HL-60 (cell line): ENCODE data around the gene FOXRED2.

Experiments
- DNase-seq, 2 experiments: peaks; one replicate each; pipeline ENCODE4 v3.0.0-alpha.2; 2010 to 2020; ENCODE audit warnings: low read depth in 1 of 2, low spot score in 1 of 2
- H3K27ac ChIP-seq: fragments of 250-450 bp; sonication (Bioruptor Pico); replicated peaks from 2 replicates; pipeline ENCODE4 v1.5.1; 2020; ENCODE audit warnings: mild to moderate bottlenecking, moderate library complexity
- H3K27me3 ChIP-seq: fragments of 250-450 bp; sonication (Bioruptor Pico); 2 replicates; pipeline ENCODE4 v1.5.1; 2021; ENCODE audit warnings: mild to moderate bottlenecking, moderate library complexity; ENCODE audit not compliant: insufficient read depth, poor library complexity, severe bottlenecking
- H3K4me3 ChIP-seq: replicated peaks from 2 replicates; pipeline ENCODE4 v1.5.1; 2011; ENCODE audit warnings: mild to moderate bottlenecking, control low read depth, low read length; ENCODE audit not compliant: insufficient read depth
- CTCF ChIP-seq: IDR thresholded peaks from one replicate; pipeline ENCODE4 v1.5.1; 2011; ENCODE audit warnings: low read length, control low read depth, inconsistent platforms; ENCODE audit not compliant: insufficient read depth
- GABPA ChIP-seq: IDR thresholded peaks from 2 replicates; pipeline ENCODE4 v1.6.1; 2012; ENCODE audit warnings: low read depth
- POLR2AphosphoS5 ChIP-seq: IDR thresholded peaks from 2 replicates; pipeline ENCODE4 v1.6.1; 2012; ENCODE audit warnings: low read depth
- REST ChIP-seq: IDR thresholded peaks from 2 replicates; pipeline ENCODE4 v1.6.1; 2012; ENCODE audit warnings: low read depth; ENCODE audit not compliant: insufficient replicate concordance
- SPI1 ChIP-seq: IDR thresholded peaks from 2 replicates; pipeline ENCODE4 v1.6.1; 2012; ENCODE audit warnings: low read depth, mild to moderate bottlenecking, borderline replicate concordance

FOXRED2 gene

GRCh38 chr22:36510966-36511881 lies 4.4 kb upstream of the FOXRED2 start:
- H3K27me3 ChIP-seq = no peaks in the 10 kb centered on the region
- H3K27ac ChIP-seq = no peak overlapping the region
- DNase-seq = peak in 1 of 2 experiments; percentile 49
- peak; percentile 62 for TF ChIP-seq POLR2AphosphoS5
- peak; percentile 61 for TF ChIP-seq CTCF
- no peak for TF ChIP-seq SPI1
- H3K4me3 ChIP-seq = no peak overlapping the region

- DNase-seq = no peak
- Histone ChIP-seq H3K4me3 (no peak overlapping the region), H3K27me3 (no peaks in the 10 kb centered on the region), H3K27ac (no peak overlapping the region)
- TF ChIP-seq CTCF = no peak
- TF ChIP-seq POLR2AphosphoS5 = no peak
- TF ChIP-seq REST = no peak
- TF ChIP-seq GABPA = no peak
- no peak for TF ChIP-seq SPI1
These were observed 3.5 kb upstream of the FOXRED2 start for GRCh38 chr22:36510384-36510783.

DNA sequence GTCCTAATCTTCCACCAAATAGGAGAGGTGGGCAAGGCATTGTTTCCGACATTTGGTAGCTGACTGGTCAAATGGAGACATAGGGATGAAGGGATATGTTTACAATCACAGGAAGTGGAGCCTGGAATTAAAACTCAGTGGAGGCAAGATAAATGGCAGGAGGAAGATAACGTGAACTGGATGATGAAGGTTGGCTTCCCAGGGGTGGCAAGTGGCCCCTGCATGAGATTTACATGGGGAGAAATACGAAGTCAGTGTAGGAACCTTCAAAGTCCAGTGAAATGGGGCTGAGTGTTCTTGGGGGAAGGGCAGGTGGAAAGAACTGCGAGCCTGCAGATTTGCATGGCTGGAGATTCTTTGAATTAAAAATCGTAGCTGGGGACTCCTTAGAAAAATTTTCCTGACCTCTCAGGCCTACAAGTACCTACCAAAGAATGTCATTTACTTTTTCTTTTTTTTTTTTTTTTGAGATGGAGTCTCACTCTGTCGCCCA lies 724 bp upstream of the FOXRED2 start:
- peak overlapping the region; percentile 41; the same call in 1 of the 2 replicates for H3K27ac ChIP-seq
- H3K4me3 ChIP-seq = no peak overlapping the region

More for the DNA sequence above, 724 bp upstream of the FOXRED2 start:
- no peak for DNase-seq
- H3K27me3 ChIP-seq = no peaks in the 10 kb centered on the region
- TF ChIP-seq REST (no peak), POLR2AphosphoS5 (no peak), CTCF (no peak), GABPA (no peak), SPI1 (no peak)
